Spleen (tissue), 11 donors: ENCODE data around the gene ROBO1. TPM values are rescaled to one million over a fixed set of nuclear protein-coding genes. Genes with fewer than 3 reads are reported as not detected.
A peak's percentile ranks its signal among the peaks of the same experiment; 100 is the strongest.

Experiments used
- DNase-seq: peaks from one replicate; pipeline ENCODE4 v3.0.0-alpha.2; 2020
- H3K27ac ChIP-seq, 8 donors: fragments of 200-600 bp; sonication (generic) in 7 of 8; 1 replicate in 4 of 8; 2 replicates in 4 of 8; pipeline versions ENCODE4 v1.5.0 to v1.8.0; 2016 to 2021; ENCODE audit warnings: inconsistent platforms in 4 of 8, mild to moderate bottlenecking in 4 of 8, moderate library complexity in 1 of 8
- H3K27me3 ChIP-seq, 7 donors: fragments of 200-600 bp; sonication (generic) in 6 of 7; replicated peaks in 1 of 7; 1 replicate in 4 of 7; 2 replicates in 3 of 7; pipeline versions ENCODE4 v1.5.0 to v1.8.0; 2016 to 2021; ENCODE audit warnings: inconsistent platforms in 3 of 7, mild to moderate bottlenecking in 1 of 7
- H3K36me3 ChIP-seq, 6 donors: fragments of 200-600 bp; sonication (generic) in 5 of 6; 1 replicate in 4 of 6; 2 replicates in 2 of 6; pipeline versions ENCODE4 v1.5.0 to v1.8.0; 2016 to 2021; ENCODE audit warnings: inconsistent platforms in 2 of 6
- H3K4me1 ChIP-seq, 6 donors: fragments of 200-600 bp; sonication (generic) in 5 of 6; 1 replicate in 3 of 6; 2 replicates in 3 of 6; pipeline versions ENCODE4 v1.5.0 to v1.8.0; 2016 to 2021; ENCODE audit warnings: inconsistent platforms in 3 of 6
- H3K4me3 ChIP-seq, 8 donors: fragments of 200-600 bp; sonication (generic) in 7 of 8; 1 replicate in 4 of 8; 2 replicates in 4 of 8; pipeline versions ENCODE4 v1.5.0 to v1.8.0; 2016 to 2021; ENCODE audit warnings: inconsistent platforms in 4 of 8, mild to moderate bottlenecking in 4 of 8, moderate library complexity in 2 of 8
- H3K9me3 ChIP-seq, 8 donors: fragments of 200-600 bp; sonication (generic) in 7 of 8; 1 replicate in 4 of 8; 2 replicates in 4 of 8; pipeline versions ENCODE4 v1.5.0 to v1.8.0; 2016 to 2021; ENCODE audit warnings: inconsistent platforms in 4 of 8
- CTCF ChIP-seq, 11 experiments: fragments of 200-600 bp in 7 of 11; fragments of 450-650 bp in 4 of 11; sonication (generic) in 4 of 11; IDR thresholded peaks in 8 of 11; conservative IDR thresholded peaks in 3 of 11; 1 replicate in 7 of 11; 2 replicates in 4 of 11; pipeline versions ENCODE4 v1.4.0 to v1.8.0; 2016 to 2021; ENCODE audit warnings: antibody characterized with exemption in 11 of 11, inconsistent platforms in 4 of 11, mild to moderate bottlenecking in 1 of 11
- POLR2A ChIP-seq, 3 donors: fragments of 450-650 bp; IDR thresholded peaks; one replicate each; pipeline ENCODE4 v1.5.1; 2017; ENCODE audit warnings: antibody characterized with exemption in 3 of 3, mild to moderate bottlenecking in 1 of 3
- POLR2AphosphoS5 ChIP-seq, 3 donors: sonication (generic); formaldehyde crosslinking; IDR thresholded peaks; one replicate each; pipeline ENCODE4 v1.5.1; 2017; ENCODE audit warnings: antibody characterized with exemption in 3 of 3
- WGBS, 5 donors: extraction: QIAGEN DNeasy Blood & Tissue Kit in 3 of 5; methylation state at CpG; one replicate each; pipeline versions ENCODE4 v1.1.5 to v1.1.7; 2013 to 2018; 5-methylcytosine and 5-hydroxymethylcytosine counted together
- intact Hi-C: fragments of 100-400 bp; cut with DNase I; formaldehyde crosslinking; loops from one replicate; pipeline ENCODE4 v1.15.0; 2023; ENCODE audit warnings: low total_unique reads
- polyA plus RNA-seq, 3 donors: library from polyadenylated mRNA; stranded (reverse); fragments of 200-250 nt; gene quantifications; one replicate each; pipeline ENCODE4 v1.2.1, GENCODE V29; 2013
- total RNA-seq, 7 donors: library from RNA; depleted of rRNA in 3 of 7; stranded (reverse); fragments of >200 nt in 3 of 7; fragmentation: NEBNext Ultra II Directional in 4 of 7; extraction: Animal tissue kit (Norgen Biotek cat#: 25700) in 4 of 7; gene quantifications; one replicate each; pipeline versions ENCODE4 v1.1.0 to v1.2.1, GENCODE V29; 2016 to 2021
- donor health status: healthy with polysubstance abuse.
- donor health status: DM: no; HTN: no; CAD: no; lungs with moderate emphysema.
- donor health status: DM: no; HTN: no; CAD: no.
- donor health status: Bipolar disorder and iron deficiency.
- donor health status: healthy.
- donor health status: DM: no; HTN: no; CAD: no.
- donor health status: DM: yes; HTN: yes; CAD: no.

ROBO1 gene
- total and polyA plus RNA-seq, 10 donors: 3.4 to 37.3 (median 26.0) TPM

- intact Hi-C loops: no loop called here
- Histone ChIP-seq H3K4me1 (peaks cover 0 to 25% (median 2%) of the 10 kb centered on the region in 6 donors), H3K36me3 (no peaks in the 10 kb centered on the region), H3K27ac (peak overlapping the region; percentile 69 to 89 (median 84)), H3K4me3 (peak overlapping the region; percentile 57 to 86 (median 62)), H3K27me3 (peaks cover 0 to 33% (median 6%) of the 10 kb centered on the region in 7 donors), H3K9me3 (no peaks in the 10 kb centered on the region)
- TF ChIP-seq POLR2A (IDR thresholded peaks at IDR 0.05) (no peak), POLR2AphosphoS5 (IDR thresholded peaks at IDR 0.05) (peak; percentile 20 to 75 (median 59))
- 0 to 4% (median 2%) methylated on average over 27 to 44 of the region's 44 CpGs for WGBS, 5 donors
- peak; percentile 78 for DNase-seq
These were observed 749.1 kb downstream of the ROBO1 start for GRCh38 chr3:79018671-79019136.

GRCh38 chr3:79018265-79018664 is 749.5 kb downstream of the ROBO1 start:
- intact Hi-C loops: no loop called here
- peak overlapping the region; percentile 57 to 86 (median 62) for H3K4me3 ChIP-seq
- peak overlapping the region; percentile 69 to 89 (median 84) for H3K27ac ChIP-seq
- DNase-seq: no peak
- H3K4me1 ChIP-seq: peaks cover 0 to 25% (median 2%) of the 10 kb centered on the region in 6 donors
- H3K27me3 ChIP-seq: peaks cover 0 to 33% (median 6%) of the 10 kb centered on the region in 7 donors
- WGBS, 5 donors: 0 to 3% (median 1%) methylated on average over 15 of the region's 15 CpGs
- H3K36me3 ChIP-seq: no peaks in the 10 kb centered on the region
- H3K9me3 ChIP-seq: no peaks in the 10 kb centered on the region
- TF ChIP-seq POLR2A (IDR thresholded peaks at IDR 0.05) (no peak), CTCF (IDR thresholded peaks at IDR 0.05 in 8 of 11, conservative IDR thresholded peaks at IDR 0.05 in 3 of 11) (no peak), POLR2AphosphoS5 (IDR thresholded peaks at IDR 0.05) (no peak)

- peak overlapping the region in 5 of 8 donors; percentile 35 to 88 (median 85) for H3K27ac ChIP-seq
- intact Hi-C loops: no loop called here
- H3K9me3 ChIP-seq: no peaks in the 10 kb centered on the region
- H3K4me1 ChIP-seq: peaks cover 0 to 33% (median 2%) of the 10 kb centered on the region in 6 donors
- H3K4me3 ChIP-seq: peak overlapping the region in 7 of 8 donors; percentile 18 to 86 (median 62)
- H3K36me3 ChIP-seq: no peaks in the 10 kb centered on the region
- H3K27me3 ChIP-seq: peaks cover 0 to 33% (median 6%) of the 10 kb centered on the region in 7 donors
- no peak for TF ChIP-seq POLR2A (IDR thresholded peaks at IDR 0.05)
- WGBS, 5 donors: 32 to 52% (median 46%) methylated on average over 8 of the region's 8 CpGs
- no peak for DNase-seq
These were observed 751.0 kb downstream of the ROBO1 start for GRCh38 chr3:79016587-79017376.

- peaks cover 0 to 33% (median 2%) of the 10 kb centered on the region in 6 donors for H3K4me1 ChIP-seq
- intact Hi-C loops: no loop called here
- no peak overlapping the region for H3K27ac ChIP-seq
- no peaks in the 10 kb centered on the region for H3K36me3 ChIP-seq
- DNase-seq: no peak
- TF ChIP-seq CTCF (IDR thresholded peaks at IDR 0.05 in 8 of 11, conservative IDR thresholded peaks at IDR 0.05 in 3 of 11) (no peak), POLR2A (IDR thresholded peaks at IDR 0.05) (no peak), POLR2AphosphoS5 (IDR thresholded peaks at IDR 0.05) (no peak)
- WGBS, 5 donors: 53 to 81% (median 66%) methylated on average over 1 of the region's 1 CpG
- H3K9me3 ChIP-seq: no peaks in the 10 kb centered on the region
- H3K4me3 ChIP-seq: peak overlapping the region in 2 of 8 donors; percentile 5 to 79
- peaks cover 0 to 32% (median 6%) of the 10 kb centered on the region in 7 donors for H3K27me3 ChIP-seq
These were observed 751.9 kb downstream of the ROBO1 start for GRCh38 chr3:79015854-79016253.

- DNase-seq: no peak
- Histone ChIP-seq H3K36me3 (no peaks in the 10 kb centered on the region), H3K27me3 (peaks cover 0 to 5% (median 0%) of the 10 kb centered on the region in 7 donors), H3K4me3 (no peak overlapping the region), H3K9me3 (no peaks in the 10 kb centered on the region), H3K27ac (no peak overlapping the region), H3K4me1 (peaks cover 0 to 12% (median 0%) of the 10 kb centered on the region in 6 donors)
- intact Hi-C loops: no loop called here
- 63 to 94% (median 83%) methylated on average over 2 of the region's 2 CpGs for WGBS, 5 donors
- TF ChIP-seq CTCF (IDR thresholded peaks at IDR 0.05 in 8 of 11, conservative IDR thresholded peaks at IDR 0.05 in 3 of 11): no peak
- TF ChIP-seq POLR2AphosphoS5 (IDR thresholded peaks at IDR 0.05): no peak
- no peak for TF ChIP-seq POLR2A (IDR thresholded peaks at IDR 0.05)
These were observed 754.8 kb downstream of the ROBO1 start for GRCh38 chr3:79012946-79013362.
